ENCODE results near the gene CACNA2D3.

DNA sequence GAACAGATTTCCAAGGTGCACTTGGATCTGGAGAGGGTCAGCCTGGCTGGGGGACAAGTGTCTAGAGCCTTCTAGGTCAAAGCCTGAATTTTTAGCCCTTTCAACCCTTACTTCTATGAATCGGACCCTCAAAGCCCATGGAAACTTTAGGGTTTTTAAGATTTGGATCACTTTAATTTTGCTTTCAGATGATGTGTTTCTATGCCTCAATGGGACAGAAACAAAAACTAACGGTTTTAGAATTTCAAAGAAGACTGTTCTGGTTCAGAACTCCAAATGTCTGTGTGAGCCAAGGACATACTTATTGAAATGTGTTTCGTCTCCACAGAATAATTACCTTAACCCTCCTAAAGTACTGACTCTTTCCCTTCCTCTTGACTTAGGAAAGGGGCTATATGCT is 538.8 kb downstream of the CACNA2D3 start:
- TF ChIP-seq POLR2A (IDR thresholded peaks at IDR 0.05), result no peak
- TF ChIP-seq CTCF (IDR thresholded peaks at IDR 0.05), result no peak

Measured in uterus (tissue), 2 donors.